GM21825 (cell line): ENCODE measurements around the gene CFAP73.
A peak's percentile ranks its signal among the peaks of the same experiment; 100 is the strongest.

Experiments used
- ATAC-seq: cut with Tn5 transposase; IDR thresholded peaks from one replicate; pipeline ENCODE4 v1.9.1; 2021; ENCODE audit warnings: mild to moderate bottlenecking, moderate library complexity; ENCODE audit not compliant: unreplicated experiment

The CFAP73 gene

GRCh38 chr12:113208041-113208934, 58.8 kb downstream of the CFAP73 start:
- ATAC-seq, result peak; percentile 75
